DMS53 (cell line): ENCODE results near the gene MEIKIN.
"Not testable (repeated sequence)": the region's sequence is repeated elsewhere in the genome, so short reads cannot be mapped to it uniquely, and the experiment has no call there.

Experiments
- DNase-seq: peaks from one replicate; lab custom pipeline; 2025; lab: John Stamatoyannopoulos, UW

MEIKIN gene

DNA sequence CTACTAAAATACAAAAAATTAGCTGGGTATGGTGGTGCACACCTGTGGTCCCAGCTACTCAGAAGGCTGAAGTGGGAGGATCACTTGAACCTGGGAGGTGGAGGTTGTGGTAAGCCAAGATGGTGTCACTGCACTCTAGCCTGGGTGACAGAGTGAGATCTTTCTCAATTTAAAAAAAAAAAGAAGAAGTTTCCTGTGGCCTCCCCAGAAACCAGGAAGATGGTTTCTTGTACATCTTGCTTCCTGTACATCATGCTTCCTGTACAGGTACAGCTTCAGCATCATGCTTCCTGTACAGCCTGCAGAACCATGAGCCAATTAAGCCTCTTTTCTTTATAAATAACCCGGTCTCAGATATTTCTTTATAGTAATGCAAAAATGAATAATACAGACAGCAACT lies 43.2 kb downstream of the MEIKIN start:
- DNase-seq = not testable (repeated sequence)

- DNase-seq = no peak
Measured at GRCh38 chr5:131899686-131900085, 45.8 kb downstream of the MEIKIN start.

- no peak for DNase-seq
Measured at GRCh38 chr5:131883984-131884383, 61.5 kb downstream of the MEIKIN start.

DNA sequence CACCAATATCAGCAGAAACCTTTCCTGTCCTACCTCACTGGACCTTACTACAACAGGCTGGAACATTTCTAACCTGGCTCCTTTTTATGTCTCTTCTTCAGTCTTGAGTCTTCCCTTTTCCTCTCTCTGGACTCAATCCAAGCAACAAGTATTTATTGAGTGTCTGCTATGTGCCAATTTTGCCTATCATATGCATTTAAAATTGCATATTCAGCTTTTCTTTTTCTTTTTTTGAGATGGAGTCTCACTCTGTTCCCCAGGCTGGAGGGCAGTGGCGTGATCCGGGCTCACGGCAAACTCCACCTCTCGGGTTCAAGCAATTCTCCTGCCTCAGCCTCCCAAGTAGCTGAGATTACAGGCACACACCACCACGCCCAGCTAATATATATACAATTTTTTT lies 65.8 kb downstream of the MEIKIN start:
- DNase-seq = no peak

DNA sequence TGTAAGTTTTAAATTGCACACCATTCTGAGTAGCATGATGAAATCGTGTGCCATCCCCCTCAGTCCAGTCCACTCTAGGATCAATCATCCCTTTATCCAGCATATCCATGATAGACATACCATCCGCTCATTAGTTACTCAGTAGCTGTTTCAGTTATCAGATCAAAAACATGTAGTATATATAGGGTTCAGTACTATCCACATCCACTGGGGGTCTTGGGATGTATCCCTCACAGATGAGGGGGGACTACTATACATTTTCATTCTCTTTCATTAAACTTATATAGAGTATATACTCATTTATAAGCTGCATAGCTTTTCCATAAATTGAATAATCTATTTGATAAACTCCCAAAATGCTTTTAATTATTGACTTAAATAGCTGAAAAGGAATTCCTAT lies 67.6 kb downstream of the MEIKIN start:
- no peak for DNase-seq

- DNase-seq = not testable (repeated sequence)
Measured at GRCh38 chr5:131871251-131871650, 74.2 kb downstream of the MEIKIN start.

DNA sequence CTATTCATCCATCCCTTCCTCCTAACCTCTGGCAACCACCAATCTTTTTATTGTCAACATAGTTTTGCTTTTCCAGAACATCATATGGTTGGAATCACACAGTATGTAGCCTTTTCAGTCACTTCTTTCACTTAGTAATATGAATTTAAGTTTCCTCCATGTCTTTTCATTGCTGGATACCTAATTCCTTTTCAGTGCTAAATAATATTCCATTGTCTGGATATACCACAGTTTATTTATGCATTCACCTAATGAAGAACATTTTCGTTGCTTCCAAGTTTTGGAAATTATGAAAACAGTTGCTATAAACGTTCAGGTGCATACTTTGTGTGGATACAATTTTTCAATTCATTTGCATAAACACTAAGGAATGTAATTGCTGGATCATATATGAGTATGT lies 77.9 kb downstream of the MEIKIN start:
- no peak for DNase-seq

- no peak for DNase-seq
Measured at GRCh38 chr5:131863700-131864099, 81.8 kb downstream of the MEIKIN start.

DNA sequence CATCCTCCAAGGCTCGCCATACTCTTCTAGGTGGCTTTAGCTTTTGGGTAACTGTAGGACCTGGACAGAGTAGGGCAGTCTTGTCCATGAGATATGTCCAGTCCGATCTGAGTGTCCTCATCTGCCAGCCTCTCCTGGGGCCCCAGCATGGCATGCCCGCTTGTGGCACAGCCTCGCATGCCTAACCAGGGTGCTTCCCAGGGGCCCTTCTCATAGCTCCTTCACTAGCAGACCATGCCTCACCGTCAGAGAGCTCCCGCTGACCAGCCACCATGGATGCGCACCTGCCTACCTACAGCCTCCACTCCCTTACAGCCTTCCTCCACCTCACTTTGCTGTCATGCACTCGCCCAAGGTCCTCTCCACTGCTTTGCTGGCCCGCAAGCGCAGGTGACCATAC lies 88.1 kb downstream of the MEIKIN start:
- no peak for DNase-seq

- no peak for DNase-seq
Measured at GRCh38 chr5:131855452-131855851, 90.0 kb downstream of the MEIKIN start.

GRCh38 chr5:131854134-131854533 lies 91.3 kb downstream of the MEIKIN start:
- DNase-seq = no peak

DNA sequence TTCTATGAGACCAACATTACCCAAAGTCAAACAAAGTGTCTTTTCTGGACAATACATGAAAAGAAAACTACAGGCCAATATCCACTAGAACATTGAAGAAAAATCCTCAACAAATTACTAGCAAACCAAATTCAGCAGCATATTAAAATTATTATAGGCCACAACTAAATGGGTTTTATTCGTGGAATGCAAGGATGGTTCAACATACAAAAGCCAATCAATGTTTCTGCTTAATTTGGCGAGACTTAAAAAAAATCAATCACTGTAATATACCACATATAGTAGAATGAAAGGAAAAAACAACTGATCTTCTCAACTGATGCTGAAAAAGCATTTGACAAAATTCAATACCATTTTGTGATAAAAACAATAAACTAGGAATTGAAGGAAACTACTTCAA lies 96.8 kb downstream of the MEIKIN start:
- peak; percentile 10 for DNase-seq

DNA sequence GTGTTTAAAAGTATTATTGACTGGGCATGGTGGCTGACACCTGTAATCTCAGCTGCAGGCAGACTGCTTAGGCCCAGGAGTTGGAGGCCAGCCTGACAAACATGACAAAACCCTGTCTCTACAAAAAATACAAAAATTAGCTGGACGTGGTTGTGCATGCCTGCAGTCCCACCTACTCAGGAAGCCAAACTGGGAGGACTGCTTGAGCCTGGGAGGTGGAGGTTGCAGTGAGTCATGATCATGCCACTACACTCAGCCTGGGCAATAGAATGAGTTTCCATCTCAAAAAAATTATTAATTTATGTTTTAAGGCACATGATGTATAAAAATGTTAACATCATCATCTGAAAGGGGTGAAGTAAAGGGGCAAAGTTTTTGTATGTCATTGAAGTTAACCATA lies 98.9 kb downstream of the MEIKIN start:
- no peak for DNase-seq

DNA sequence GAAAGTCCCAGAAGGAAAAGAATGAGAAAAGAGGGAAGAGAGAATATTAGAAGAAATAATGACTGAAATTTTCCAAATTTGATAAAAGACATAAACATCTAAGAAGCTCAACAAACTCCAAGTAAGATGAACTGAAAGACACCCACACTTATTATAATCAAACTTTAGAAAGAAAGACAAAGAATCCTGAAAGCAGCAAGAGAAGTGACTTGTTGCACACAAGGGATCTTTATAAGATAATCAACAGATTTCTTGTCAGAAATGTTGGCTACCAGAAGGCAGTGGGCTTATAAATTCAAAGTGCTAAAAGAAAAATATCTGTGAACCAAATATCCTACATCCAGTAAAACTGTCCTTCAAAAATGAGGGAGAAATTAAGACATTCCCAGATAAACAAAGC lies 99.6 kb downstream of the MEIKIN start:
- no peak for DNase-seq

- DNase-seq = not testable (repeated sequence)
Measured at GRCh38 chr5:131842971-131843370, 102.5 kb downstream of the MEIKIN start.

DNA sequence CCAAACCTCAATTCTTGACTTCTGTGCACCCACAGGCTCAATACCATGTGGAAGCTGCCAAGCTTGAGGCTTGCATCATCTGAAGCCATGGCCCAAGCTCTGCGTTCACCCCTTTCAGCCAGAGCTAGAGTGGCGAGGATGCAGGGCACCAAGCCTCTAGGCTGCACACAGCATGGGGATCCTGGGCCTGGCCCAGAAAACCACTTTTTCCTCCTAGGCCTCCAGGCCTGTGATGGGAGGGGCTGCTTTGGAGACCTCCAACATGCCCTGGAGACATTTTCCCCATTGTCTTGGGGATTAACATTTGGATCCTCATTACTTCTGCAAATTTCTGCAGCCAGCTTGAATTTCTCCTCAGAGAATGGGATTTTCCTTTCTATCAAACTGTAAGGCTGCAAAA lies 112.8 kb downstream of the MEIKIN start:
- not testable (repeated sequence) for DNase-seq

DNA sequence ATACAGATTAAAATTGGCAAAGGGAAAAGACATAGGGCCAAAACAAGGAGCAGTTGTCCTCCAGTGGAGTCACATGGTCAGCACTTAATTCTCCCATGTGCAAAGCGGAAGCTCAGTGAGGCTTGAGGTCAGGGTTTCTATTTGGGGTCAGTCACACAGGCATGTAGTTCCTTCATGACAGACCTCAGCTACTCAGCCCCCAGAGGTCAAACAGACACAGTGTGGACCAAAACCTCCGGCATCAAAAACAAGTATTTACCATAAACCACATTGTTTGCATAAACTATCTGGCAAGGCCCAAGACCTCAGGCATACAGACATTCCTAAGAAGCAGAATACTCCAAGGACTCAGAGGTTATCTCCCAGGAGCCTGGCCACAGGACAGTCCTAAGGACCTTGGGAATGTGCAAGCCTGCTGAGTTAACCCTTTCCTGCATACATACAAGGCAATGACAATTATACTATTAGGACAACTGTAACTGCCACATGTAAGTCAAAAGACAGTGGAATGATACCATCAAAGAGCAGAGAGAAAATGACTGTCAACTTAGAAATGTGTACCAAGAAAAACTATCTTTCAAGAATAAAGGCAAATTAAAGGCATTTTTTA lies 120.0 kb downstream of the MEIKIN start:
- no peak for DNase-seq

- DNase-seq = no peak
Measured at GRCh38 chr5:131824631-131825030, 120.8 kb downstream of the MEIKIN start.

DNA sequence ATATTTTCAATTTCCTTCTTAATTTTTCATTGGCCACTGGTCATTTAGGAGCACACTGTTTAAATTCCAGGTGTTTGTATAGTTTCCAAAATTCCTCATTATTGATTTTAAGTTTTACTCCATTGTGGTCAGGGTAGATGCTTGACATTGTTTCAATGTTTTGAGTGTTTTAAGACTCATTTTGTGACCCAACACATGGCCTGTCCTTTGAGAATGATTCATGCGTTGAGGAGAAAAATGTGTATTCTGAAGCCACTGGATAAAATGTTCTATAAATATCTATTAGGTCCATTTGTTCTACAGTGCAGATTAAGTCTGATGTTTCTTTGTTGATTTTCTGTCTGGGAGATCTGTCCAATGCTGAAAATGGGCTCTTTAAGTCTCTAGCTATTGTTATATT lies 124.2 kb downstream of the MEIKIN start:
- DNase-seq = no peak

DNA sequence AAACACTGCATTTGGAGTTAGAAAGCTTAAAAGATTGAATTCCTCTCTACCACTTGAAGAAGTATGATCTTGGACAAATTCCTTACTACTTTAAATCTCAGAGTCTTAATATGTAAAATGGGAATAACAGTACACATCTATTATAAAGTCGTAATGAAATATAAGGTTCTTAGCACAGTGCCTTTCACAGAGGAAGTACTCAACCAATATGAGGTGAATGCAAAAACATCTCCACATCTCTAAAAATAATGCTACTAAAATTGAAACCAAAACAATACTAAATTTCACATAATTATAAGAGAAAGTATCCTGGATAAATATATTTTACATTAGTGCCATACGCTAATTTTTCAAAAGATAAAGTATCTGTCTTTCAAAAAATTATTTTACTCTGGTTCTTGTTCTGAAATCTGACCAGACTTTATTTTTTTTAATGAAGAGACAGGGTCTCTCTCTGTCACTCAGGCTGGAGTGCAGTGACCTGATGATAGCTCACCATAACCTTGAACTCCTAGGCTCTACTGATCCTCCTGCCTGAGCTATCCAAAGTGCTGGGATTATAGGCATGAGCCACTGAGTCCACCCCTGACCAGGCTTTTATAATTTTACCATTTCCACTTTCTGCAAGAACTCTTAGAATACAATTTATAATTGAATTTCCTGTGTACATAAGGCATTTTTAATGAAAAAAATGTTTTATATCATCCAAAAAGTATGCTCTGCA lies 127.3 kb downstream of the MEIKIN start:
- DNase-seq = no peak

- DNase-seq = no peak
Measured at GRCh38 chr5:131814990-131815389, 130.5 kb downstream of the MEIKIN start.

GRCh38 chr5:131812371-131813160 lies 132.9 kb downstream of the MEIKIN start:
- DNase-seq = no peak
